GM18520 (cell line): ENCODE data around the gene BPIFB3.

Experiments
- ATAC-seq: cut with Tn5 transposase; IDR thresholded peaks from one replicate; pipeline ENCODE4 v1.9.1; 2021; ENCODE audit not compliant: unreplicated experiment

The BPIFB3 gene

GRCh38 chr20:33015700-33016580, 37.8 kb upstream of the BPIFB3 start:
- no peak for ATAC-seq

- no peak for ATAC-seq
These were observed 37.1 kb upstream of the BPIFB3 start for GRCh38 chr20:33016581-33017109.

GRCh38 chr20:33017542-33017941, 36.2 kb upstream of the BPIFB3 start:
- ATAC-seq: no peak

- no peak for ATAC-seq
These were observed 35.4 kb upstream of the BPIFB3 start for GRCh38 chr20:33018169-33018931.

- ATAC-seq: no peak
These were observed 34.0 kb upstream of the BPIFB3 start for GRCh38 chr20:33019465-33020277.

- ATAC-seq: no peak
These were observed 33.2 kb upstream of the BPIFB3 start for GRCh38 chr20:33020278-33021161.

- ATAC-seq: no peak
These were observed 31.8 kb upstream of the BPIFB3 start for GRCh38 chr20:33021879-33022278.

GRCh38 chr20:33022289-33022688, 31.4 kb upstream of the BPIFB3 start:
- ATAC-seq: no peak

- no peak for ATAC-seq
These were observed 30.8 kb upstream of the BPIFB3 start for GRCh38 chr20:33022694-33023438.

GRCh38 chr20:33023439-33024242, 30.1 kb upstream of the BPIFB3 start:
- ATAC-seq: no peak

- no peak for ATAC-seq
These were observed 29.5 kb upstream of the BPIFB3 start for GRCh38 chr20:33024243-33024560.

GRCh38 chr20:33024609-33025317, 28.9 kb upstream of the BPIFB3 start:
- no peak for ATAC-seq

- no peak for ATAC-seq
These were observed 28.3 kb upstream of the BPIFB3 start for GRCh38 chr20:33025318-33025876.

GRCh38 chr20:33026072-33026778, 27.5 kb upstream of the BPIFB3 start:
- ATAC-seq: no peak

GRCh38 chr20:33026779-33027759, 26.6 kb upstream of the BPIFB3 start:
- no peak for ATAC-seq
